Measurements from ENCODE around the gene SMIM31.

The SMIM31 gene

DNA sequence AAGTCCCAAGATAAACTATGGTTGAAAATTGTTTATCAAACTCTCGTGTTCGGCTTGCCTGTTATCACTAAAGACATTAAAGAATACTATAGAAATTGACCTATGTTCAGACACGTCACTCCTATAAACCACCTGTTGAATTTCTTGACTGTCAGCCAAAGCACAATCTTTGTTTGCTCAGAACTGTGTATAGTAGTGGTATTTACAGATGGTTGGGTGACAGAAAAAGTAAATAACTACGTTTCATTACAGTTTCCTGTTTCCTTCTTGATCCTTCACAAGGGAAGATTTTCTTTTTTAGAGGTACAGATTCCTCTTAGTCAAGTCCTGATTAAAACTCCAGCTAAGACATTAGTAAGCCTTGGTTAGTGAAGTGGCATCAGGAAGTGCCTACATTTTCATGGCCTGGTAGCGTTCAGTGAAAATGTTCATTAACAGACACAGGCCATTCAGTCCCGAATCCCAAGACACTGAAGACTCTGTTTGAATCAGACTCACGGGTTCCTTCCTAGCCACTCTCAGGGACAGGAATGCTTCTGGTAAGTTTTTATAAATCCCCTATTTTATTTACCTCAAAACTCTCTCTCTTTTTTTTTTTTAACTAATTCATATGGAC, at the start of gene SMIM31:
Gene SMIM31 (plus strand): TSS at position 259 of the 616 bp plus-strand sequence. CDS start 16,313 bp downstream, outside the sequence.
- DNase-seq, result no peak

- no peak for DNase-seq
Measured at GRCh38 chr4:164706675-164707074, 47.3 kb upstream of the SMIM31 start.

- no peak for DNase-seq
Measured at GRCh38 chr4:164716901-164717300, 37.0 kb upstream of the SMIM31 start.

DNA sequence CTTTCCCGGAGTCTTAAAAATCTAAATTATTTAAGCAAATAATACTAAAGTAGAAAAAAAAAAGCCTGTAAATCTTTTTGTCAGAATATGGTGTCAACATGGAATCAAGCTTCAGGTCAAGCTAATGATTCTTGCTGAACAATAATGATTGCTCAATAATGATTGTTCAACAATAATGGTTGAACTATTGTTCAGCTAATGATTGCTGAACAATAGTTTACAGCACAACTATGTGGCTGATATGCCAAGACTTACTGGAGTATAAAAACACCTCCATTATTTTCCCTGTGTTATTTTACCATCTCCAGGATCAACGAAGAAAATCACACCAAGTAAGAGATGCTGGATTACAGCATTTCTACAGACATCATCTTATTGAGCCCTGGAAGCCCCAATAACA, 35.1 kb upstream of the SMIM31 start:
- no peak for DNase-seq

DNA sequence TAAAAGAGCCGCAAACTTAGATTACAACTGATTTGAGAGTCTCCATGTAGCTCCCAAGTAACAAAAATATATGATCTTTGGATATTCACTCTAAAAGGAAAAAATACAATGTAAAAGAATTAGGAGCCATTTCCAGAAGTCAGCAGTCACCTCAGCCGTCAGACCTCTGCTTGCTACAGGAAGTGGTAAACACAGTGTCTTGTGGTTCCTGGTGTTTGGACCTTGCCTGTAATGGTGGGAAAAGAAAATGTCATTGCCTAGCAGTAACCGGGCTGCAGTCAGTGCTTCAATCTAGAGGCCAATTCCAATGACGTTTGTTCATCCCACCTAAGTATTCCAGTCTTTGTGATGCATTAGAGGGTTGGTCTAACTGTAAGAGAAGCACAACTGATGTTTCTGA, 28.9 kb upstream of the SMIM31 start:
- no peak for DNase-seq

DNA sequence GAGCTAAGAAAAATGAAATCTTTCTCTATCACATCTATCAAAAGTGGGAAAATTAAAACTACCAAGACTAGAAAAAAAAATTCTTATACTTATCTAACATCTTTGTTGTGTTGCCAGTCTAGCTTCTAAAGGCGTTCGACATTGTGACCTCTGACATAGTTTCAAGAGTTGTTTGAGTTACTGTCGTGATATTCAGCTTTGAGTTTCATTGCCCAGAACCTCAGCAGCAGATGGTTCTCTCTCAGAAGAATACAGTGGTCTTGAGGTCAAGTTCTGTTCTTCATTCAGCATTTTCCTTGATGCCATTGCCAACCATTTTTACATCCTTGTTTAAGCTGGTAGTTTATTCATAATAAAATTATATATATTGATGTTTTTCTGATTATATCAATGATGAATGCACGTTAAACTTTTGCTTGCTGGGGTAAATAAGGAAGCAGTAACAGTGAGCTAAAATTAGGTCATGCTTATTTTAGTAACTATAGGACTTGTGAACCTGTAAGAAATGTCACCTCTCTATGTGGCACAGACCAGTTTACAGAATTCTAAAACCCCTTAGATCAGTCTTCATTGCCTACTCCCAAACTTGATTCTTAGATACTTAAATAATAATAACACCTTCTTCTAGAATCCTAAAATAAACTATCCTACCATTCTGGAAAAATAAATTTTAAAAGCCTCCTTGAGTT, 23.1 kb upstream of the SMIM31 start:
- DNase-seq, result no peak

GRCh38 chr4:164731827-164732474, 22.0 kb upstream of the SMIM31 start:
- peak; percentile 49 for DNase-seq

GRCh38 chr4:164734484-164734883, 19.4 kb upstream of the SMIM31 start:
- DNase-seq, result no peak

- DNase-seq, result peak; percentile 29
Measured at GRCh38 chr4:164748375-164748774, 5.6 kb upstream of the SMIM31 start.

GRCh38 chr4:164755432-164755831, 1.5 kb downstream of the SMIM31 start:
- DNase-seq, result no peak

- DNase-seq, result no peak
Measured at GRCh38 chr4:164756686-164757085, 2.8 kb downstream of the SMIM31 start.

DNA sequence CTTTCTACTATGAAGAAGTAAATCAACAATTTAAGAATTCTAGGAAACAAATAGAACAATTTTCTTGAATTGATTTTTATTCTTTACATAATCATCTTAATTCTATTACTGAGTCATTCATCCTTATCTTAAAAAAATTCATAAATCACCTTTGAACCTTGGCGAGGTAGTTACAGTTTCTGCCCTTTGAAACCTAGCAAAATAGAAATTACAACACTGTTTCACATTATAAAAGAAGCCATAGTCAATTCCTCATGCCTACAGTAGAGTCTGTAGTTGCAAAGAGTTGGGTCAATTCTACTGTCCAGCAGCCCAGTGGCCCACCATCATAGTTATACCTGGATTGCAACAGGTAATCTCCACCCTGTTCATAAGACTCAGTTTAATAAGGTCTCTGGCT, 7.3 kb downstream of the SMIM31 start:
- no peak for DNase-seq

GRCh38 chr4:164761746-164762275, 7.9 kb downstream of the SMIM31 start:
- DNase-seq, result no peak

DNA sequence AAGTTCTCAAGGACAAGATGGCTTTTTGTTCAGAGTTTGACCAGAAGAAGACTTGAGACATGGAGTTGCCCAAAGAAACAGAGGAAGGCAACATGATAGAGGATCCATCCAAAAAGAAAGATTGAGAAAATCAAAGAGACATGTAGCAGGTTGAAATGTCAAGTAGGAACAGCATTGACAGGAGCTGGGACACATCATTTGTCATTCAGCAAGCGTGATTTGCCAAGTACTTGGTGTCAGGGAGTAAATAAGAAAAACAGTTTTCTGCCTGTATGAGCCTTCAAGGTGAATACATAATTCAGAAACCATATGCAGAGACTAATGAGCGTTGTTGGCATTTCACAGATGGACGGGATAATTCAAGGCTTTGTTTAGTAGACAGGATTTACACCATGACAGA, 11.2 kb downstream of the SMIM31 start:
- DNase-seq, result no peak

GRCh38 chr4:164765833-164766232, 11.9 kb downstream of the SMIM31 start:
- DNase-seq, result no peak

- no peak for DNase-seq
Measured at GRCh38 chr4:164768516-164768915, 14.6 kb downstream of the SMIM31 start.

- DNase-seq, result no peak
Measured at GRCh38 chr4:164770010-164770724, 16.2 kb downstream of the SMIM31 start.

GRCh38 chr4:164771088-164771487, 17.2 kb downstream of the SMIM31 start:
- no peak for DNase-seq

- DNase-seq, result no peak
Measured at GRCh38 chr4:164772076-164772475, 18.1 kb downstream of the SMIM31 start.

GRCh38 chr4:164779080-164779479, 25.1 kb downstream of the SMIM31 start:
- DNase-seq, result no peak

- DNase-seq, result peak; percentile 14
Measured at GRCh38 chr4:164779811-164780216, 25.9 kb downstream of the SMIM31 start.

DNA sequence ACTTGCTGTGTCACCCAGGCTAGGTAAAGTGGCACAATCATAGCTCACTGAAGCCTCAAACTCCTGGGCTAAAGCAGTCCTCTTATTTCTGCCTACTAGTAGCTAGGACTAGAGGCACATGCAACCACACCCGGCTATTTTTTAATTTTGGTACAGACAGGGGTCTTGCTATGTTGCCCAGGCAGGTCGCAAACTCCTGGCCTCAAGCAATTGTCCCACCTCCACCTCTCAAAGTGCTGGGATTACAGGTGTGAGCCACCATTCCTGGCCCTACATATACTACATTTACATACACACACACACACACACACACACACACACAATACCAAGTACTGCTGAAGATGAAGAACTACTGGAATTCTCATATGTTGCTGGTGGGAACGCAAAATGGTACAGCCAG, 26.9 kb downstream of the SMIM31 start:
- DNase-seq, result no peak

DNA sequence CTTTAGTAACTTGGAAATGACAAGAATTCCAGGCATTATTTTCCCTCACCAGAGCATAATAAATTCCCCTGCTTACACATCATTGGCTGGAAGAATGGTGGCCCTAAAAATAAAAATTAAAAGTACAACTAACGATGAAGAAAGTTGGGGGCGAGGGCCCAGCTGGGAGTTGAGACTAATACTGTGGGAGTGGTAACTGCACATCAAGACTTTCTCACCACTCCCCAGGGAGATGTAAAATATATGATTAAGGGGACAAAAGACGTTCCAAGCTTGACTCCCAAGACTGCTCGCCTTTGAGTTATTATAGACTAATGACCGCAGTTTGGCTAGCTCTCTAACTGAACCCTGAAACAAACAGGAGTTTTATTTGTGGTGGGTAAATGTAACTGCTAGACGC, 30.0 kb downstream of the SMIM31 start:
- DNase-seq, result no peak
